Smooth muscle cell of bladder (primary cell): ENCODE data around the gene TAS2R46. TPM values are rescaled to one million over a fixed set of nuclear protein-coding genes. Genes with fewer than 3 reads are reported as not detected.

ENCODE experiments used
- total RNA-seq: library from RNA; depleted of rRNA; stranded (reverse); fragments of >200 nt; gene quantifications from 2 replicates; pipeline ENCODE4 v1.2.3, GENCODE V29; 2014

TAS2R46 gene, protein sequence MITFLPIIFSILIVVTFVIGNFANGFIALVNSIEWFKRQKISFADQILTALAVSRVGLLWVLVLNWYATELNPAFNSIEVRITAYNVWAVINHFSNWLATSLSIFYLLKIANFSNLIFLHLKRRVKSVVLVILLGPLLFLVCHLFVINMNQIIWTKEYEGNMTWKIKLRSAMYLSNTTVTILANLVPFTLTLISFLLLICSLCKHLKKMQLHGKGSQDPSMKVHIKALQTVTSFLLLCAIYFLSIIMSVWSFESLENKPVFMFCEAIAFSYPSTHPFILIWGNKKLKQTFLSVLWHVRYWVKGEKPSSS
- total RNA-seq, result 1.3 and 1.8 TPM in 2 replicates

DNA sequence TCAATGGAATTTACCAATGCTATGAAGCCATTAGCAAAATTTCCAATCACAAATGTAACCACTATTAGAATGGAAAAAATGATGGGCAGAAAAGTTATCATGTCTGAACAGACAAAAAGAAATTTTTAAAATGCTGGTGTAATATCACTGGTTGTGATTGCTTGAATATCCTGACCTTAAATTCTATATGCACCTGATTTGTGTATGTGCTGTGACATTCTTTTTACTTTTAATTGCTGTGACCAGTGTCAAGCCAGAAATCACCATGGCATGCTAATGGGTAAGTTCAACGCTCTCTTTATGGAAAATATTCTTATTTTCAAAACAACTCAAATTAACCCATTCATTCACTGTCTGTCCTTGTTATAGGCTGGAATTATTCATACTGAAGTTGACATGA, at the start of gene TAS2R46:
TAS2R46 (minus strand) TSS at position 101 of the 400 bp plus-strand sequence; CDS start at position 101, 0 bp downstream.

DNA sequence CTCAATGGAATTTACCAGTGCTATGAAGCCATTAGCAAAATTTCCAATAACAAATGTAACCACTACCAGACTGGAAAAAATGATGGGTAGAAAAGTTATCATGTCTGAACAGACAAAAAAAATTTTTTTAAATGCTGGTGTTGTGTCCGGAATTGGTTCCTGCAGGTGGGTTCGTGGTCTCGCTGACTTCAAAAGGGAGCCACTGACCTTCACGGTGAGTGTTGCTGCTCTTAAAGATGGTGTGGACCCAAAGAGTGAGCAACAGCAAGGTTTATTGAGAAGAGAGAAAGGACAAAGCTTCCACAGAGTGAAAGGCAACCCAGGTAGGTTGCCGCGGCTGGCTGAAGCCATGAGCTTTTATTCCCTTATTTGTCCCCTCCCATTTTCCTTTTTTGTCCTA, 30.0 kb upstream of the TAS2R46 start, which contains the start of gene TAS2R43:
TAS2R43 (minus strand) TSS at position 186 of the 400 bp plus-strand sequence; CDS start at position 102, 84 bp downstream.

DNA sequence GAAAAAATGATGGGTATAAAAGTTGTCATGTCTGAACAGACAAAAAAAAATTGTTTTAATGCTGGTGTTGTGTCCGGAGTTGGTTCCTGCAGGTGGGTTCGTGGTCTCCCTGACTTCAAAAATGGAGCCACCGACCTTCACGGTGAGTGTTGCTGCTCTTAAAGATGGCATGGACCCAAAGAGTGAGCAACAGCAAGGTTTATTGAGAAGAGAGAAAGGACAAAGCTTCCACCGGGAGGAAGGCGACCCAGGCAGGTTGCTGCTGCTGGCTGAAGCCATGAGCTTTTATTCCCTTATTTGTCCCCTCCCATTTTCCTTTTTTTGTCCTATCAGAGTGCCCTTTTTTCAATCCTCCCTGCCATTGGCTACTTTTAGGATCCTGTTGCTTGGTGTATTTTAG, 30.8 kb downstream of the TAS2R46 start, which contains the start of gene TAS2R31:
TAS2R31 (minus strand) TSS at position 101 of the 400 bp plus-strand sequence; CDS start at position 29, 72 bp downstream.

DNA sequence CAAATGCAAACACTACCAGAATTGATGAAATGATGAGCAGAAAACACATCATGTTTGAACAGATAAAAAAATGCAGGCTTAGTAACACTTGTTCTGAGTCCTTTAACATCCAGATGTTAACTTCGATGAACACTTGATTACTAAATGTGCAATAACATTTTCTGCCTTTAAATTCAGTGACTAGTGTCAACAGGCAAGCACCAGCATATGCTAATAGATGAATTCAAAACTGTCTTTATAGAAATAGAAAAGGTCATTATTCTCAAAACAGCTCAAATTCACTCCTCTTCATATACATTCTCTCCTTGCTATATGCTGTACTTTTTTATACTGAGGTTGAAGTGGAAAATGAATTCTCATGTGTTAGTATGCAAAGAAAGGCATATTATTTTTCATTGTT, 39.6 kb downstream of the TAS2R46 start, which contains the start of gene TAS2R19:
TAS2R19 (minus strand) TSS at position 101 of the 400 bp plus-strand sequence; CDS start at position 52, 49 bp downstream.

Other genes starting within 250 kb of the TAS2R46 start
- 0.55 and 0.71 TPM in 2 replicates for gene TAS2R10, start 235.9 kb downstream of the TAS2R46 start, total RNA-seq
- gene PRR4, start 212.8 kb downstream of the TAS2R46 start, total RNA-seq, result 0.37 and 0.57 TPM in 2 replicates
- 11.2 and 16.6 TPM in 2 replicates for gene PRH1, start 178.0 kb downstream of the TAS2R46 start, total RNA-seq
- gene TAS2R13, start 152.7 kb downstream of the TAS2R46 start, total RNA-seq, result 0.65 and 0.85 TPM in 2 replicates
- 0.14 and 0.18 TPM in 2 replicates for gene PRH2, start 133.1 kb downstream of the TAS2R46 start, total RNA-seq
- 1.7 and 2.4 TPM in 2 replicates for gene TAS2R14, start 123.0 kb downstream of the TAS2R46 start, total RNA-seq
- gene TAS2R50, start 75.4 kb downstream of the TAS2R46 start, total RNA-seq, result 2.1 and 2.4 TPM in 2 replicates
- 2.2 and 2.4 TPM in 2 replicates for gene TAS2R20, start 64.0 kb downstream of the TAS2R46 start, total RNA-seq
- gene TAS2R19, start 39.7 kb downstream of the TAS2R46 start, total RNA-seq, result 4.0 and 4.1 TPM in 2 replicates
- gene TAS2R31, start 30.9 kb downstream of the TAS2R46 start, total RNA-seq, result 2.4 and 3.7 TPM in 2 replicates
- 1.3 TPM in 1 of 2 replicates, not detected in the other for gene TAS2R43, start 30.0 kb upstream of the TAS2R46 start, total RNA-seq
- gene TAS2R30, start 72.3 kb upstream of the TAS2R46 start, total RNA-seq, result 2.9 and 3.3 TPM in 2 replicates
- gene SMIM10L1, start 108.9 kb upstream of the TAS2R46 start, total RNA-seq, result 4.7 and 5.3 TPM in 2 replicates
- not detected in 2 replicates for gene TAS2R42, start 124.6 kb upstream of the TAS2R46 start, total RNA-seq
- gene PRB3, start 207.4 kb upstream of the TAS2R46 start, total RNA-seq, result not detected in 2 replicates
- gene PRB4, start 248.1 kb upstream of the TAS2R46 start, total RNA-seq, result not detected in 2 replicates